ENCODE measurements around the gene ARPP21.

- TF ChIP-seq, protein P1, sequence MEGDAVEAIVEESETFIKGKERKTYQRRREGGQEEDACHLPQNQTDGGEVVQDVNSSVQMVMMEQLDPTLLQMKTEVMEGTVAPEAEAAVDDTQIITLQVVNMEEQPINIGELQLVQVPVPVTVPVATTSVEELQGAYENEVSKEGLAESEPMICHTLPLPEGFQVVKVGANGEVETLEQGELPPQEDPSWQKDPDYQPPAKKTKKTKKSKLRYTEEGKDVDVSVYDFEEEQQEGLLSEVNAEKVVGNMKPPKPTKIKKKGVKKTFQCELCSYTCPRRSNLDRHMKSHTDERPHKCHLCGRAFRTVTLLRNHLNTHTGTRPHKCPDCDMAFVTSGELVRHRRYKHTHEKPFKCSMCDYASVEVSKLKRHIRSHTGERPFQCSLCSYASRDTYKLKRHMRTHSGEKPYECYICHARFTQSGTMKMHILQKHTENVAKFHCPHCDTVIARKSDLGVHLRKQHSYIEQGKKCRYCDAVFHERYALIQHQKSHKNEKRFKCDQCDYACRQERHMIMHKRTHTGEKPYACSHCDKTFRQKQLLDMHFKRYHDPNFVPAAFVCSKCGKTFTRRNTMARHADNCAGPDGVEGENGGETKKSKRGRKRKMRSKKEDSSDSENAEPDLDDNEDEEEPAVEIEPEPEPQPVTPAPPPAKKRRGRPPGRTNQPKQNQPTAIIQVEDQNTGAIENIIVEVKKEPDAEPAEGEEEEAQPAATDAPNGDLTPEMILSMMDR (IDR thresholded peaks at IDR 0.05; ENCODE audit: poor library complexity, severe bottlenecking), result no peak
- no peak for TF ChIP-seq TAF1 (IDR thresholded peaks at IDR 0.05; ENCODE audit: low read depth)
These were observed 100.7 kb downstream of the ARPP21 start for GRCh38 chr3:35739964-35740527.

Data from neural cell (in vitro differentiated cells).